ENCODE data around the gene ZNF740.
"Not testable (repeated sequence)": the region's sequence is repeated elsewhere in the genome, so short reads cannot be mapped to it uniquely, and the experiment has no call there.

The ZNF740 gene

GRCh38 chr12:53160000-53160399, 20.5 kb upstream of the ZNF740 start:
- no peaks in the 10 kb centered on the region for H3K27me3 ChIP-seq
- intact Hi-C loops (cut with DNase I; ENCODE audit: low total_unique reads), result loop anchor here (5.0 kb wide), 2 partner anchors 37 to 83 kb away; partner anchors contain the start of gene SPRYD3
- H3K27ac ChIP-seq, result peak overlapping the region; percentile 84 to 90
- H3K4me3 ChIP-seq, result no peak overlapping the region
- H3K9me3 ChIP-seq, result no peaks in the 10 kb centered on the region
- no peak for DNase-seq
- H3K4me1 ChIP-seq, result peaks cover 0 to 49% (median 31%) of the 10 kb centered on the region in 4 donors
- no peak for TF ChIP-seq CTCF (IDR thresholded peaks at IDR 0.05)
- H3K36me3 ChIP-seq, result peaks cover 0 to 19% (median 0%) of the 10 kb centered on the region in 3 donors

GRCh38 chr12:53160673-53161072, 19.8 kb upstream of the ZNF740 start:
- H3K36me3 ChIP-seq, result peaks cover 0 to 21% (median 0%) of the 10 kb centered on the region in 3 donors
- intact Hi-C loops (cut with DNase I; ENCODE audit: low total_unique reads), result no loop called here
- DNase-seq, result no peak
- peak overlapping the region in 1 of 2 donors; percentile 84 for H3K27ac ChIP-seq
- no peak for TF ChIP-seq CTCF (IDR thresholded peaks at IDR 0.05)
- H3K9me3 ChIP-seq, result no peaks in the 10 kb centered on the region
- H3K4me3 ChIP-seq, result no peak overlapping the region
- peaks cover 0 to 42% (median 31%) of the 10 kb centered on the region in 4 donors for H3K4me1 ChIP-seq
- no peaks in the 10 kb centered on the region for H3K27me3 ChIP-seq

- DNase-seq, result no peak
- intact Hi-C loops (cut with DNase I; ENCODE audit: low total_unique reads), result no loop called here
- no peak for TF ChIP-seq CTCF (IDR thresholded peaks at IDR 0.05)
Measured at GRCh38 chr12:53161119-53161911, 19.2 kb upstream of the ZNF740 start.

GRCh38 chr12:53163008-53163407, 17.5 kb upstream of the ZNF740 start:
- DNase-seq; intact Hi-C loops (cut with DNase I; ENCODE audit: low total_unique reads); H3K9me3 ChIP-seq; H3K27ac ChIP-seq; H3K27me3 ChIP-seq; H3K4me3 ChIP-seq: not testable (repeated sequence)
- peaks cover 0 to 20% (median 17%) of the 10 kb centered on the region in 4 donors for H3K4me1 ChIP-seq
- peaks cover 0 to 43% (median 9%) of the 10 kb centered on the region in 3 donors for H3K36me3 ChIP-seq

More at GRCh38 chr12:53161119-53161911, 19.2 kb upstream of the ZNF740 start:
- Histone ChIP-seq H3K36me3 (peaks cover 0 to 27% (median under 1%) of the 10 kb centered on the region in 3 donors), H3K27ac (no peak overlapping the region), H3K4me3 (no peak overlapping the region), H3K27me3 (no peaks in the 10 kb centered on the region), H3K4me1 (peaks cover 0 to 37% (median 27%) of the 10 kb centered on the region in 4 donors), H3K9me3 (no peaks in the 10 kb centered on the region)

- no peaks in the 10 kb centered on the region for H3K9me3 ChIP-seq
- no peak overlapping the region for H3K4me3 ChIP-seq
- intact Hi-C loops (cut with DNase I; ENCODE audit: low total_unique reads), result no loop called here
- H3K4me1 ChIP-seq, result peaks cover 0 to 7% (median 0%) of the 10 kb centered on the region in 4 donors
- H3K27ac ChIP-seq, result no peak overlapping the region
- DNase-seq, result no peak
- H3K27me3 ChIP-seq, result no peaks in the 10 kb centered on the region
- H3K36me3 ChIP-seq, result peaks cover 23 to 62% (median 32%) of the 10 kb centered on the region in 3 donors
- no peak for TF ChIP-seq CTCF (IDR thresholded peaks at IDR 0.05)
Measured at GRCh38 chr12:53166837-53167236, 13.7 kb upstream of the ZNF740 start.

- Histone ChIP-seq H3K36me3 (peaks cover 27 to 76% (median 38%) of the 10 kb centered on the region in 3 donors), H3K27ac (no peak overlapping the region), H3K9me3 (no peaks in the 10 kb centered on the region), H3K27me3 (no peaks in the 10 kb centered on the region), H3K4me1 (peaks cover 0 to 14% (median 0%) of the 10 kb centered on the region in 4 donors), H3K4me3 (no peak overlapping the region)
- no peak for TF ChIP-seq CTCF (IDR thresholded peaks at IDR 0.05)
- DNase-seq, result no peak
- intact Hi-C loops (cut with DNase I; ENCODE audit: low total_unique reads), result no loop called here
Measured at GRCh38 chr12:53169644-53170043, 10.9 kb upstream of the ZNF740 start.
